Endothelial cell of umbilical vein (primary cell): ENCODE measurements around the gene GPX7. TPM values are rescaled to one million over a fixed set of nuclear protein-coding genes. Genes with fewer than 3 reads are reported as not detected.

Source experiments
- BruUV-seq: library from RNA; stranded (reverse); fragments of 400-500 nt; replicated peaks from 2 replicates; lab custom pipeline; 2021; lab: Mats Ljungman, UMichigan
- CTCF ChIA-PET: fragments of 300-600, 350-600 bp; sonication (Branson Sonifier 250); formaldehyde crosslinking; loops from one replicate; lab custom pipeline; 2021; ENCODE audit warnings: antibody characterized with exemption, inconsistent platforms; lab: Charles Lee
- POLR2A ChIA-PET: fragments of 300-600, 350-600 bp; sonication (Branson Sonifier 250); formaldehyde crosslinking; loops from one replicate; lab custom pipeline; 2021; ENCODE audit warnings: antibody characterized with exemption, inconsistent platforms; lab: Charles Lee
- DNase-seq: peaks from one replicate; pipeline ENCODE4 v3.0.0-alpha.2; 2011; ENCODE audit warnings: low read depth, low spot score
- FAIRE-seq: peaks from 2 replicates; lab custom pipeline; 2011; peaks lifted over from hg19 to GRCh38; lab: Jason Lieb, UNC
- H2AFZ ChIP-seq: 2 replicates; pipeline ENCODE4 v1.6.0; 2012; ENCODE audit warnings: low read depth, low read length, control low read depth, inconsistent platforms
- H3K27ac ChIP-seq: 2 replicates; pipeline ENCODE4 v1.5.1; 2011; ENCODE audit warnings: low read depth, mild to moderate bottlenecking, control low read depth, low read length, moderate library complexity; ENCODE audit not compliant: insufficient read depth
- H3K27me3 ChIP-seq, 2 experiments: 2 replicates each; pipeline versions ENCODE4 v1.6.0 to v1.6.1; 2011; ENCODE audit warnings: low read length in 2 of 2, mixed read lengths in 1 of 2; ENCODE audit not compliant: control insufficient read depth in 2 of 2, insufficient read depth in 2 of 2
- H3K36me3 ChIP-seq, 2 experiments: 2 replicates in 1 of 2; 3 replicates in 1 of 2; pipeline ENCODE4 v1.5.1; 2011; ENCODE audit warnings: low read length in 2 of 2, mild to moderate bottlenecking in 1 of 2, moderate library complexity in 1 of 2; ENCODE audit not compliant: control insufficient read depth in 2 of 2, insufficient read depth in 2 of 2; ENCODE audit errors: extremely low read depth in 1 of 2
- H3K4me1 ChIP-seq: 3 replicates; pipeline ENCODE4 v1.5.1; 2011; ENCODE audit warnings: mild to moderate bottlenecking, low read length; ENCODE audit not compliant: control insufficient read depth, insufficient read depth; ENCODE audit errors: extremely low read depth
- H3K4me2 ChIP-seq: 2 replicates; pipeline ENCODE4 v1.6.1; 2011; ENCODE audit warnings: low read length, control low read depth, mixed read lengths; ENCODE audit not compliant: insufficient read depth
- H3K4me3 ChIP-seq, 3 experiments: fragments of 200-600 bp in 1 of 3; sonication (generic), shearing (Covaris generic) in 1 of 3; replicated peaks in 1 of 3; 2 replicates each; pipeline ENCODE4 v1.5.1; 2011 to 2016; ENCODE audit warnings: control low read depth in 3 of 3, low read length in 3 of 3, mild to moderate bottlenecking in 2 of 3, inconsistent platforms in 1 of 3, low read depth in 1 of 3, moderate library complexity in 1 of 3; ENCODE audit not compliant: insufficient read depth in 1 of 3
- H3K79me2 ChIP-seq: 2 replicates; pipeline ENCODE4 v1.6.0; 2012; ENCODE audit warnings: low read length, inconsistent platforms; ENCODE audit not compliant: control insufficient read depth, insufficient read depth
- H3K9ac ChIP-seq: replicated peaks from 2 replicates; pipeline ENCODE3; 2011; ENCODE audit warnings: low read length, control low read depth; ENCODE audit not compliant: insufficient read depth; ENCODE audit errors: extremely low read depth
- H3K9me1 ChIP-seq: replicated peaks from 3 replicates; pipeline ENCODE4 v1.6.0; 2011; ENCODE audit warnings: mild to moderate bottlenecking, low read length; ENCODE audit not compliant: control insufficient read depth, insufficient read depth; ENCODE audit errors: extremely low read depth
- H3K9me3 ChIP-seq: replicated peaks from 2 replicates; pipeline ENCODE4 v1.5.1; 2012; ENCODE audit warnings: low read length, inconsistent platforms; ENCODE audit not compliant: control insufficient read depth, insufficient read depth
- H4K20me1 ChIP-seq: replicated peaks from 2 replicates; pipeline ENCODE3; 2011; ENCODE audit warnings: mild to moderate bottlenecking, low read length; ENCODE audit not compliant: control insufficient read depth, insufficient read depth; ENCODE audit errors: extremely low read depth
- EZH2 ChIP-seq: IDR thresholded peaks from 2 replicates; pipeline ENCODE4 v1.6.1; 2012; ENCODE audit warnings: borderline replicate concordance, low read depth, mild to moderate bottlenecking, moderate library complexity, low read length, inconsistent platforms; ENCODE audit not compliant: severe bottlenecking
- FOS ChIP-seq: IDR thresholded peaks from 2 replicates; pipeline ENCODE4 v1.6.1; 2011; ENCODE audit warnings: mild to moderate bottlenecking, low read length, moderate library complexity, borderline replicate concordance; ENCODE audit not compliant: insufficient read depth
- GATA2 ChIP-seq: IDR thresholded peaks from 2 replicates; pipeline ENCODE4 v1.7.0; 2011; ENCODE audit warnings: low read depth, mild to moderate bottlenecking, moderate library complexity, mixed read lengths, low read length; ENCODE audit not compliant: insufficient read length, insufficient read depth
- JUN ChIP-seq: IDR thresholded peaks from 2 replicates; pipeline ENCODE4 v1.6.1; 2011; ENCODE audit warnings: borderline replicate concordance, low read depth; ENCODE audit not compliant: insufficient read length, insufficient read depth
- MYC ChIP-seq: IDR thresholded peaks from one replicate; pipeline ENCODE4 v1.6.1; 2011; ENCODE audit warnings: mild to moderate bottlenecking, low read depth, low read length
- POLR2A ChIP-seq: IDR thresholded peaks from 2 replicates; pipeline ENCODE4 v1.6.1; 2012; ENCODE audit warnings: low read depth, mild to moderate bottlenecking, control low read depth, low read length
- POLR2AphosphoS5 ChIP-seq: IDR thresholded peaks from 2 replicates; pipeline ENCODE4 v1.6.1; 2012; ENCODE audit warnings: low read depth, mild to moderate bottlenecking, control low read depth, low read length, moderate library complexity; ENCODE audit not compliant: insufficient read depth
- dilution Hi-C: fragments of 300-500 bp; cut with MboI; formaldehyde crosslinking; loops from one replicate; pipeline ENCODE4 v1.15.0; 2019; ENCODE audit warnings: low sequenced_read_pairs; ENCODE audit not compliant: extremely low pct_ligation_motif_present
- intact Hi-C: fragments of 100-400 bp; cut with micrococcal nuclease; formaldehyde crosslinking; loops from one replicate; pipeline ENCODE4 v1.10.0; 2022
- polyA plus RNA-seq, 4 experiments: library from polyadenylated mRNA; depleted of rRNA in 3 of 4; stranded (reverse) in 3 of 4; unstranded in 1 of 4; fragments of >200 nt; gene quantifications; 2 replicates each; pipeline versions ENCODE4 v1.2.1 to v1.2.3, GENCODE V29; 2011 to 2012; ENCODE audit warnings: missing spikeins in 1 of 4
- total RNA-seq: library from RNA; stranded (reverse); gene quantifications from 2 replicates; pipeline ENCODE4 v1.2.3, GENCODE V29; 2021
- TF ChIP-seq, protein P1 (sequence below), 2 donors: IDR thresholded peaks; 1 replicate in 1 of 2; 2 replicates in 1 of 2; pipeline ENCODE4 v1.5.1; 2011; ENCODE audit warnings: low read length in 2 of 2, mild to moderate bottlenecking in 2 of 2, moderate library complexity in 2 of 2, control low read depth in 1 of 2, inconsistent platforms in 1 of 2, low read depth in 1 of 2; ENCODE audit not compliant: insufficient read depth in 1 of 2; ENCODE audit errors: extremely low read depth in 1 of 2
- TF ChIP-seq, protein P2 (sequence below): IDR thresholded peaks from 2 replicates; pipeline ENCODE4 v1.6.1; 2011; ENCODE audit not compliant: insufficient read depth, insufficient read length

GPX7 gene
- total and polyA plus RNA-seq, 2 donors (not counting 3 experiments of a cell fraction or from before 2014, with no cell fraction given) = 8.9 to 25.7 TPM

DNA sequence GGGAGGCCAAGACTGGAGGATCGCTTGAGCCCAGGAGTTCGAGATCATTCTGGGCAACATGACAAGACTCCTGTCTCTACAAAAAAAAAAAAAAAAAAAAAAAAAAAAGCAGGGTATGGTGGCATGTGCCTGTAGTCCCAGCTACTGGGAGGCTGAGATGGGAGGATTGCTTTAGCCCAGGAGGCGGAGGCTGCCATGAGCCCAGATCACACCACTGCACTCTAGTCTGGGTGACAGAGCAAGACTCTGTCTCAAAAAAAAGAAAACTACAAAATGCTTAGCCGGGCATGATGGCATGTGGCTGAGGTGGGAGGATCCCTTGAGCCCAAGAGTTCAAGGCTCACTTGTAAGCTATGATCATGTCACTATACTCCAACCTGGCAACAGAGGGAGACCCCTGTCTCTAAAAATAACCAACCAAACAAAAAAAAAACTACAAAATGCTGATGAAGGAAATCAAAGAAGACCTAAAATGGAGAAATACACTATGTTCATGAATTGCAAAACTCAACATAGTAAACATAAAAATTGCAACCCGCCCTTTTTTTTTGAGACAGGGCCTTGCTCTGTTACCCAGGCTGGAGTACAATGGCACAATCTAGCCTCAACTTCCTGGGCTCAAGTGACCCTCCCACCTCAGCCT is 51.2 kb downstream of the GPX7 start:
- H3K9me1 ChIP-seq = no peaks in the 10 kb centered on the region
- BruUV-seq = no TSS peak
- no peaks in the 10 kb centered on the region for H3K79me2 ChIP-seq
- DNase-seq (no peak), FAIRE-seq (no peak)
- H3K27me3 ChIP-seq = peaks cover 0 to 1% of the 10 kb centered on the region in 2 experiments
- no peak for TF ChIP-seq JUN
- no peak for TF ChIP-seq MYC
- TF ChIP-seq GATA2 = no peak
- TF ChIP-seq POLR2AphosphoS5 = no peak
- TF ChIP-seq, protein P1, sequence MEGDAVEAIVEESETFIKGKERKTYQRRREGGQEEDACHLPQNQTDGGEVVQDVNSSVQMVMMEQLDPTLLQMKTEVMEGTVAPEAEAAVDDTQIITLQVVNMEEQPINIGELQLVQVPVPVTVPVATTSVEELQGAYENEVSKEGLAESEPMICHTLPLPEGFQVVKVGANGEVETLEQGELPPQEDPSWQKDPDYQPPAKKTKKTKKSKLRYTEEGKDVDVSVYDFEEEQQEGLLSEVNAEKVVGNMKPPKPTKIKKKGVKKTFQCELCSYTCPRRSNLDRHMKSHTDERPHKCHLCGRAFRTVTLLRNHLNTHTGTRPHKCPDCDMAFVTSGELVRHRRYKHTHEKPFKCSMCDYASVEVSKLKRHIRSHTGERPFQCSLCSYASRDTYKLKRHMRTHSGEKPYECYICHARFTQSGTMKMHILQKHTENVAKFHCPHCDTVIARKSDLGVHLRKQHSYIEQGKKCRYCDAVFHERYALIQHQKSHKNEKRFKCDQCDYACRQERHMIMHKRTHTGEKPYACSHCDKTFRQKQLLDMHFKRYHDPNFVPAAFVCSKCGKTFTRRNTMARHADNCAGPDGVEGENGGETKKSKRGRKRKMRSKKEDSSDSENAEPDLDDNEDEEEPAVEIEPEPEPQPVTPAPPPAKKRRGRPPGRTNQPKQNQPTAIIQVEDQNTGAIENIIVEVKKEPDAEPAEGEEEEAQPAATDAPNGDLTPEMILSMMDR (IDR thresholded peaks at IDR 0.05; ENCODE audit: extremely low read depth in 1 of 2, insufficient read depth in 1 of 2, low read depth in 1 of 2, low read length in 2 of 2) = no peak
- no peak for TF ChIP-seq FOS
- TF ChIP-seq EZH2 = no peak
- TF ChIP-seq POLR2A = no peak
- TF ChIP-seq, protein P2, sequence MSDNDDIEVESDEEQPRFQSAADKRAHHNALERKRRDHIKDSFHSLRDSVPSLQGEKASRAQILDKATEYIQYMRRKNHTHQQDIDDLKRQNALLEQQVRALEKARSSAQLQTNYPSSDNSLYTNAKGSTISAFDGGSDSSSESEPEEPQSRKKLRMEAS = no peak
- no peak overlapping the region for H3K4me2 ChIP-seq
- dilution Hi-C loops = no loop called here
- H3K4me3 ChIP-seq = no peak overlapping the region
- H4K20me1 ChIP-seq = no peaks in the 10 kb centered on the region
- no peak overlapping the region for H2AFZ ChIP-seq
- intact Hi-C loops = no loop called here
- no peaks in the 10 kb centered on the region for H3K9me3 ChIP-seq
- H3K9ac ChIP-seq = no peak overlapping the region
- no peak overlapping the region for H3K27ac ChIP-seq
- POLR2A ChIA-PET = no interaction called here
- CTCF ChIA-PET = interaction anchor here (1.7 kb wide), 1 partner anchor 11 kb away, joined by 4 read pairs; no protein-coding TSS in a partner anchor
- no peaks in the 10 kb centered on the region for H3K36me3 ChIP-seq
- no peaks in the 10 kb centered on the region for H3K4me1 ChIP-seq
